ENCODE data around the gene MROH8.
"Not testable (repeated sequence)": the region's sequence is repeated elsewhere in the genome, so short reads cannot be mapped to it uniquely, and the experiment has no call there.

MROH8 gene

GRCh38 chr20:37152284-37152683 is 27.1 kb downstream of the MROH8 start:
- DNase-seq = no peak

- no peak for DNase-seq
Measured at GRCh38 chr20:37151529-37151928, 27.8 kb downstream of the MROH8 start.

GRCh38 chr20:37150864-37151263 is 28.5 kb downstream of the MROH8 start:
- DNase-seq = not testable (repeated sequence)

GRCh38 chr20:37147250-37147649 is 32.1 kb downstream of the MROH8 start:
- no peak for DNase-seq

GRCh38 chr20:37144856-37145404 is 34.4 kb downstream of the MROH8 start:
- no peak for DNase-seq

DNA sequence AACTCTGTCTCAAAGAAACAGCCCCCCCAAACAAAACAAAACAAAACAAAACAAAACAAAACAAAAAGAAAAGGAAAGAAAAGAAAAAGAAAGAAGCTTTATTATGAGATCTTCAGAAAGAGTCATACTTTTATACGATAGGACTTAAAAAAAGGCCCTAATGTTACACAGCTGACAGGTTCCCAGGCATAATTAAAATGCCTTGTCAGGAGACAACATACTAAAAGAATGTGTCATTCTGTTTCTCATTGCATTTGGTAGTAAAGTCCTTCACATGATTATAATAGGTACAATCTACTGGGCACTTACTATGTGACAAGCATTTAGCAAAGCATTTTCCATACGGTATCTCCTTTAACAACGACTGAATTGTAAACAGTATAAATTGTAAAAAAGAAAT is 36.6 kb downstream of the MROH8 start:
- DNase-seq = no peak

- no peak for DNase-seq
Measured at GRCh38 chr20:37137547-37137946, 41.8 kb downstream of the MROH8 start.

GRCh38 chr20:37133952-37134351 is 45.4 kb downstream of the MROH8 start:
- no peak for DNase-seq

- DNase-seq = no peak
Measured at GRCh38 chr20:37131486-37131885, 47.9 kb downstream of the MROH8 start.

GRCh38 chr20:37128803-37129202 is 50.5 kb downstream of the MROH8 start:
- DNase-seq = no peak

- not testable (repeated sequence) for DNase-seq
Measured at GRCh38 chr20:37126290-37126689, 53.1 kb downstream of the MROH8 start.

DNA sequence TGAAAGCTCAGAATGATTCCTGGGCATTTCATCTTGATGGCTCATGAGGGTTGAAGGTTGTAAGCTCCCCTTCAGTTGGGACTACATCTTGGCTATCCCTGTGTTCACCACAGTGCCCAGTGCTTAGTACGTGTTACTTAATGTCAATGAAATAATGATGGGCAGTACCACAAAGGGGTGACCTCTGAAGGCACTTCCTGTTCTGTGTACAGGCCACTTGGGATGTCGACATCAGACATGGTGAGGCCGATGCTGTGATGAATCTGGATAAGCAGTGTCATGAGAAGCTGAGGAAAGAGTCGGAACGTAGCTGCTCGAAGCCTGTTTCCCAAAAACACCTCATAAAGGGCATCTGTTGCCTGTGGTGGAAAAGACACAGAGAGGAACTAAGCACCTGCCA is 55.9 kb downstream of the MROH8 start:
- no peak for DNase-seq

DNA sequence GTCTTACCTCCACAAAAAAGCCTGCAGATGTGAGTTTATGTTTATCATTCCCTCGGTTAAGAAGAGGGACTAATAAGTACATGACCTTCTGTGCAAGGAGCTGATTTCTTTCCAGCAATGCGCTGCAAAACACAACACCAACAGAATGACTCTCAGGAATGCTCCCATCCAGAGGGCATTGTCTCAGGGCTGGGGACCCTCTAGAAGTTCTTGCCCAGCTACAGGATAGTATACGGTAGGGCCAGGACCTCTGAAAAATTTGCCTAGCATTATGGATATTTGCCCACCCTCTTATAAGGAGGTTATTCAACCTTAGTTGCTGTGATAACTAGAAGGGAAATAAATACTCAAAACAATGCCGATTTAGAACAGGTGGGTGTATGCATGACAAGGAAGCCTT is 58.9 kb downstream of the MROH8 start:
- DNase-seq = no peak

DNA sequence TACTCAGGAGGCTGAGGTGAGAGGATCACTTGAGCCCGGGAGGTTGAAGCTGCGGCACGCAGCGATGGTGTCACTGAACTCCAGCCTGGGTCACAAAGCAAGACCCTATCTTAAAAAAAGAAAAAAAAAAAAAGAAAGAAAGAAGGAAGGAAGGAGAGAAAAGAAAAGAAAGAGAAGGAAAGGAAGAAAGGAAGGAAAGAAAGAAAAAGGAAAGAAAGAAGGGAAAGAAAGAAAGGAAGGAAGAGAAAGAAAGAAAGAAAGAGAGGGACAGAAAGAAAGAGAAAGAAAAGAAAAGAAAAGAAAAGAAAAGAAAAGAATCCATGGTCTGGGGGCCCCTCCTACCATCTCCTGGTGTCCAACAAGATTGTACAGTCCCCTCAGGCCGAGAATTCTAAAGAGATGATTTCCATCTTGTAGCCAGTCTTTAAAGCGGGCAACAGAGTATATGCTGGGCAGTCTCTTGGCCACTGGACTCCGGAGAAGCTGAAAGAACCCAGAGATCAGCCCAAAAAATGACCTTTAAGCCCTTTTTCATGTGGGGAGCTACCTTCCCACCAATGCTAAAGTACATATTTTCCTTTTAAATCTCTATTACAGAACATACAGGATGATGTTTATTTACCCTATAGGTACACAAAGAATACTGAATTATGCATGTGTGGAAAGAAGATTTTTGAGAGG is 59.9 kb downstream of the MROH8 start:
- no peak for DNase-seq

- DNase-seq = no peak
Measured at GRCh38 chr20:37114012-37114411, 65.3 kb downstream of the MROH8 start.

- DNase-seq = no peak
Measured at GRCh38 chr20:37111926-37112455, 67.4 kb downstream of the MROH8 start.

GRCh38 chr20:37108676-37109075 is 70.7 kb downstream of the MROH8 start:
- DNase-seq = no peak

GRCh38 chr20:37102571-37102970 is 76.8 kb downstream of the MROH8 start:
- no peak for DNase-seq

DNA sequence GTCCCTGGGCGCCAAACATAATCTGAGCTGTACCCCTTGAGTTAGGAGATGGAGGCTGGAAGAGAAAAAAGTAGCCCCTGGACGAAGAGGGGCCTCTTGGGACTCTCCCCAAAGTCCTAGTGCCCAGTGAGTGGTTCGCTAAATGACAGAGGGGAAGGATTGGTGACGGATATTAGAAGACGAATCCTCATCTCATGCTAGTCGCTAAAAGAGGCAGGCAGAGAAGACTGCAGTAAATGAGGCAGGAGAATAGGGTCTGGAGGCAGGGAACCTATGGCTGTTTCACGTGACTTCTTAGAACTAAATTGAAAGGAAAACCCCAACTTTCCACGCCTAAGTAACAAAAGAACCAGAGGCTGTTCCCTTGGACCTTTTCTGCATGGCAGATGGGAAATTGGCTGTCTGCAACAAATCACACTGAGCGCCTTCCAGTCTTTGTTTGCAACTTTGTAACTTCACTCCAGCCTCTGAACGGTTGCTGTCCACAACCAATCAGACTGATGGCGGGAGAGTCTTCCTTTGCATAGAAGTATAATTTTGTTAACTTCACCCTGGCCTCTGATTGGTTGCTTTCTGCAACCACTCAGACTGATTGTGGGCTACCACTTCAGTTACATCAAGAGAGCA is 82.8 kb downstream of the MROH8 start:
- no peak for DNase-seq

- DNase-seq = peak; percentile 90 to 96
Measured at GRCh38 chr20:37095599-37096414, 83.5 kb downstream of the MROH8 start, which contains the start of gene RBL1. Gene RBL1 (minus strand): TSS chr20:37095997. CDS start chr20:37095928, 69 bp downstream.

- no peak for DNase-seq
Measured at GRCh38 chr20:37095108-37095598, 84.2 kb downstream of the MROH8 start.

DNA sequence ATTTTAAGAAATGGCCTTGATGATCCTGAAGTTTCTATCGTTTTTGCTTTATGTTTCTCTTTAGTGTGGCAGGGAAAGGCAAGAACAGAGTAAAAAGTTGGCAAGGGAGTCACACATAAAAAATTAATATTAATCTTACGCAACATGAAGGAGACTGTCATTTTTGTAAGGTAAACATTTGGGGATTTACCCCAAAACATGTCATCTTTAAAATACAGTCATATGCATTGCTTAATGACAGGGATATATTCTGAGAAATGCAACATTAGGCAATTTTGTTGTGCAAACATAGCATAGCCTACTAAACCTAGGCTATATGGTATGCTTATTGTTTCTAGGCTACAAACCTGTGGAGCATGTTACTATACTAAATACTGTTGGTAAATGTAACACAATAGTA is 88.9 kb downstream of the MROH8 start:
- no peak for DNase-seq

- no peak for DNase-seq
Measured at GRCh38 chr20:37081717-37082289, 97.5 kb downstream of the MROH8 start.
